Measurements from ENCODE around the gene TNFAIP1.

Gene TNFAIP1

DNA sequence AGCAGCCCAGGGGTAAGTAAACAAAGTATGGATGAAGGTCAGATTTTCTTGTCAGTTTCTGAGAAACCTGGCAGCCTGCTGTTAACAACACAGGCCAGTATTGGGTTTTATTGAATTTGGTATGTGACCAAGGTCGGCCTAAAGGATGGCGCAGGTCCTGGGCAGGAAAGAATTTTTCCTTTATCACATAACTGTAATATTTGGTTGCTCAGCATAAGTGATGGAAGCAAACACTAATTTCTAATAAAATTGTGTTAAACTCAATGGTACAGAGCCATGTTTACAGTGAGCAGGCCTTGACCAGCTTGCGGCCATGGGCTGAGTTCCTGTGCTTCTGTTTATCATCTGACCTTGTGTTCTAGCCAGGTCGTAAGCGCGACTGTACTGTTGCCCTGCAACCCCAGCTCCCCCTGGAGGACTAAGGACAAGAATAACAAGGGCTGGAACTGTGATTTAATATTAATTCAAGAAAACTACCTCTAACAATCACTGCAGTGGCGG is 11.2 kb downstream of the TNFAIP1 start:
- DNase-seq = no peak

DNA sequence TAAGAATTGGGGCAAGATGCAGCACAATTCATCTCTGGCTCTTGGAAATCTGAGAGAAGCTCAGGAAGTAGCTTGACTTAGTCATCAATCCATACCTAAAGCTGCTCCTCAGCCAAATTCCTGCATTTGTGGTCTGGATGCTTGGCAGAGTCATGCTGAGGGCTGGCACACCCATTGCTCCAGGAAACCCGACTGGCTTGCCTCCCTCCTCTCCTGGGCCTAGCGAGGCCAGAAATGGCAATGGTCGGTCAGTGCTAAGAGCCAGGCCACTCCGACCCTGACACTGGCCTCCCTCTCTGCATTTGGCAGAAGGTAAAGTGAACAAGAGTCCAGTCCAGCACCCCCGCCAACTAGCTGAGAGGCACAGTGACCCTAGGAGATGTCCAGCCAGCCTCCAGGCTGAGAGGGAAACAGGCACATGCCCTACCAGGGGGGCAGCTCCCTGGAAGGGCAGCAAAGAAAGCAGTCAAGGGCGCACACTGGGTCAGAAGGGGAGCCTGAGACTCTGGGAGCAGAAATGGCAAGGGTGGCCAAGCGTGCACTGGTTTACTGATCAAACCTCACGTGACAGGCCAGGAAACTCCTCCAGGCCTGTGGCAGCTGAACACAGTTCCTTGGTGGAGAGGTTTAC is 11.8 kb downstream of the TNFAIP1 start:
- DNase-seq = peak; percentile 51

DNA sequence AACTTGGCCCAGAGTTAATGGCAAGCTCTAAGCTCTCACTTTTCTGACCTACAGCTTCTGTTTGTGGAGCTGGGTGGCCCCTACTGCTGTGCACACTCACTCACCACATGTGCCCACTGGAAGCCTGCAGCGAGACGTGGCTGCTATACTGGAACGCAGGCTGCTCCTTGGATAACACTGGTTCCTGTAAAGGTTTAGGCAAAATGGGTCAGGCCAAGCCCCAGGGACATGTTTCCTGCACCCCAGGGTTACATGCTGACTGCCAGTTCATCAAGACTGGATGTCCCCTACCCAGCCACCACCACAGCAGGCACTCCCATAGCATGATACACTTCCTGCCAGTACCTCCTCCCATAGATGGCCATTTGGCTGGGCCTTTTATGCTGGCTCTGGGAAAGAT is 13.4 kb downstream of the TNFAIP1 start:
- no peak for DNase-seq

DNA sequence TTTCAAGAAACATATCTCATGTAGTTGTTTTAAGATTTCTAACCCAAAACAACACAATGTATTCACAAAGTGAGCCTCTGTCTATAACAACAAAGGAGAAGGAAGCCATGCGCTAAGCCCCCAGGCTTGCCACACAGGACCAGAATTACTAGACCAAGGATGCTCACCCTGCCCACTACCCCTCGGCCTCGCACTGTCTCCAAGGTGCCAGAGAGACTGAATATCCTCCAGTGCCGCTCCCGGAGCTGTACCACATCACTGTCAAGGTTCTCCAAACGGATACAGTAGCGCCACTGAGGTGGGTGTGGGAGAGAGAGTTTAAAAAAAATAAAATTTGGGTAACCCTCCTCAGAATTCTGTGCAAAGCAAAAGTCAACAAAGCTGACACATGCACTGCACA is 14.7 kb downstream of the TNFAIP1 start:
- no peak for DNase-seq

DNA sequence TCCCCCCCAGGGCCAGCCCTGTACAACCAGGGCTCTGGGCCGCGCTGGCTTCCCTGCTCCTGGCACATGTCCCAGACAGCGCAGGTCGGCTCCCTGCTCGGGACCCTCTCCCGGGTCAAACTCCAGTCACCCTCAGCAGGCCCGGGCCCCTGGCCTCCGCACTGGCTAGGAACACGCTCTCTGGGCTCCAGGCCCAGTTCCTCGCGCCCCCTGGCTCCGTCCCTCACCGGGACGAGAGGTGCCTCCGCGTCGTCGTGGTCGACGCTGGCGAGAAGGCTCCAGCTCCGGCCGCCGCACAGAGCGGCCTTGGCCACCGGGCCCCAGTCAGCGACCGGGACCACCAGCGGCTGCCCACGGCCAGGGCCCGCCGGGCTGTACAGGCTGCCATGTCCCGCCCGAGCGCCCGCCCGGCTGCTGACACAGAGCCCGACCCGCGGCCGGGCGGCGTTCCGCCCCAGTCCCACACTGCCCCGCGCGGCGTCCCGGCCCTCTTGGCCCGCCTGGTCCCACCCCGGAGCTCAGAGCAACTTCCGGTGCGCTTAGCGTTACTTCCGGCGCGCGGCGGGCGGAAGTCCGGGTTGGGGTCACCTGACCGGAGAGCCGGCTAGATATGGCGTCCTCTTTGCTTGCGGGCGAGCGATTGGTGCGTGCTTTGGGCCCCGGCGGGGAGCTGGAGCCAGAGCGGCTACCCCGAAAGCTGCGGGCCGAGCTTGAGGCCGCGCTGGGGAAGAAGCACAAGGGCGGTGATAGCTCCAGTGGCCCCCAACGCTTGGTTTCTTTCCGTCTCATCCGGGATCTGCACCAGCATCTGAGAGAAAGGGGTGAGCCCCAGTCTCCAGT is 21.7 kb downstream of the TNFAIP1 start, which contains the start of gene POLDIP2:
POLDIP2 (minus strand) TSS at position 467 of the 840 bp plus-strand sequence; CDS start at position 388, 79 bp downstream.
- DNase-seq = peak; percentile 92

DNA sequence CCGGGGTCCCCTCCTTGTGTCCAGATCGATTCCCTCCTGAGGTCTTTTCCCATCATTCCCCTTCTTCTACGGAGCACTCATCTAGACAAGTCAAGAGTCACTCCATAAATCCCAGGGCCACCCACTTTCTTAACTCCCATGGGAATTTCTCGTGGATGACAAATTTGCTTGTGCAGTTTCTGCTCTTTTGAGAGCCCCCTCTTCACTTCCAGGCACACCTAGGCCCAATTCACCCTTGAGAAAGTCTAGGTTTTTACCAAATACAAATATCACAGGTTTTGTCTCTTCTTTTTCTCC is 22.3 kb downstream of the TNFAIP1 start:
- no peak for DNase-seq

DNA sequence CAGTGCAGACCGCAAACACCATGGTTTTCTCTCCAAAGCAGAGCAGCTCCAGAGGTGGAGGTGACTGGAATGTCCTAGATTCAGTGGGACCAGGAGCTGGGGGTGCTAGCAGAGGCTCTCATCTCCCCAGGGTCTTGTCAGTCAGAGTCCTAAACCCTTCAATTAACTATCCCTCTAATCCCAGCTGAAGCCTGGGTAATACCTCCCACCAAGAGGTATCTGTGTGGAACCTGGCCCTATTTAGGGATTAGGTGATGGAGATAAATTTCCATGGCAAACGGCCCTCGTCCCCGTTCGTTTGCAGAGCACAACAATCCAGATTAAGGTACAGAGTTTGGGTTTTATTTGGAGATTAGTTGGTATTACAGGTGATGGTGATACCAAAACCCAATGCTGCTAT is 27.6 kb downstream of the TNFAIP1 start:
- no peak for DNase-seq

DNA sequence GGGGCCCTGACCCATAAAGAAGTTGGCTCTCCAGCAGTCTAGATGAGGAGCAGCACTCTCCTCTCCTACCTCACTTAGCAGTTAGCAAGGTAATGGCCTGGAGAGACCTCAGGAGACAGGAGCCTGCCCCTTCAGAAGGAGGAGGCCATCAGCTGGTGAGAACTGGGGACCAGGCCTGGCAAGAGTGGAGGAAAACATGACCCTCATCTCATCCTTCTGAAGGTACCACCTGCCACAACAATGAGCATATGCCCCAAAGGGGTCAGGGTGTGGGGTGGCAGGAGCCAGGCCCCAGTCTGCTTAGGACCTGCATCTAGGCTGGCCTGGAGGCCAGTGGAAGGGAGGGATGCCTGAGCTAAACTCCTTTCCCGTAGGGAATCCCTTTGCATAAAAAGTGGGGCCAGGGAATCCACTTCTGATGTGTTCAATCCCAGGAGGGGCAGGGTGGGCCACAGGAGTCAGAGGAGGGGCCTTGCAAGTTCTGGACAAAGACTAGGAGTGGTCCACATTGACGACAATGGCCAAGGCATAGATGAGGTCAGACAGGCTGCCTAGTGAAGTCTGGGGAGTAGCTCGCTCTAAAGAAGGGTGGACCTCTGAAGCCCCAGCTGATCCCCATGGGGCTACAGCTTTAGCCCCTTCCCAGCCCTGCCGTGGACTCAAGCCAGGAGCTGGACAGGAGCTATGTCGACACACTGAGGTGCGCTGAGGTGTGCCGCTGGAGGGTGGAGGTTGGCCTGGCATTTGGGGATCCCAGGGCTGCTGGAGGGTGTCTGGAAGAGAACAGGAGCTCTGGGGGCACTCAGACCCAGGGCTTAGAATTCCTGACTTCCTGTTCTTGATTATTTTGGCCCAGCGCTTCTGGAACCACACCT is 28.5 kb downstream of the TNFAIP1 start:
- no peak for DNase-seq

DNA sequence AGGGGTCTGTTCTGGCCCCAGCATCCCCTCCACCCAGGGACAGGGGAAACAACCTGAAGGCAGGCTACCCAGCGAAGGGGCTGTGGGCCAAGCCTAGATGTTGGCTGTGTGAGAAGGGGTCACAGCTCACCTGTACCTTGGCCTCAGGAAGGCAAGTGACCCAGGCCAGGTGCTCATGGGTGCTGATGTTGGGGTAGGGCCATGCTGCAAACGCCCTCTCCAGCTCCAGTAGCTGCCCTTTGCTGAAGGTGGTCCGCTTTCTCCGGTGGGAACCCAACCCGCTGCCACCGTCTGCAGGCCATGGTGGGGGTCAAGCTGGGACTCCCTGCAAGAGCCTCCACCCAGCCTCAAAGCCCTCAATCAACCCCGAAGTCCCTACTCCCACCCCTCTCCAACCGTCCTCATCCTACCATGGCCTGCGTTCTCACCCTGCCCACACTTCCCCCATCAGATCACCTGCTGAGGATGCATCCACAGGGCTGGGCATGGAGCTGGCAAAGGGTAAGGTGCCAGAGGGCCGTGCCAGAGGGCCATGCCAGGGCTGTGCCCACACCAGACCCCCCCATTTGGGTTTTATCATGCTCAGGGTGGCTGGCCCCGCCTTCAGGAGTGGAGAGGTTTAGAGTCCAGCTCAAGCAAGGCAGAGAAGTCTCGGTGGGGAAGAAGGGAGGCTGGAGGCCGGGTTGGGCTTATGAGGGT is 29.3 kb downstream of the TNFAIP1 start, which contains the start of gene SEBOX:
SEBOX (minus strand) TSS at position 535 of the 699 bp plus-strand sequence; CDS start at position 487, 48 bp downstream.
- no peak for DNase-seq

DNA sequence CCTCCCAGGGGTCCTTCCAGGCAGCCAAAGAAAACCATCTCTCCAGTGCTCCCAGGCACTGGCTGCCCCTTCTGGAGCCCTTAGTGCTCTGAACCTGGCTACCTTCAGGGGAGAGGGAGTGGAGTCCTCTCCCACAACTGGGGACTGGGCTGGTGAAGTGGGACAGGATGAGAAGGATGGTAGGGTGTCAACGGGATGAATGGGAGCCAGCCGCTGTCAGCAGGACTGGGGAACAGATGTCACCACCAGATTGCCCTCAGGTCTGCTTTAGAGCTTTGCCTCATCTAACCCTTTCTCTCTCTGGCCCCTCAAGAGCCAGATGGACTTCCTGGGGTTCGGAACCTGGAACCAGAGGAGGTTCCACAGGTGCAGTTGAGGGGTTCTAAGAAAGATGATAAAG is 29.9 kb downstream of the TNFAIP1 start:
- no peak for DNase-seq

DNA sequence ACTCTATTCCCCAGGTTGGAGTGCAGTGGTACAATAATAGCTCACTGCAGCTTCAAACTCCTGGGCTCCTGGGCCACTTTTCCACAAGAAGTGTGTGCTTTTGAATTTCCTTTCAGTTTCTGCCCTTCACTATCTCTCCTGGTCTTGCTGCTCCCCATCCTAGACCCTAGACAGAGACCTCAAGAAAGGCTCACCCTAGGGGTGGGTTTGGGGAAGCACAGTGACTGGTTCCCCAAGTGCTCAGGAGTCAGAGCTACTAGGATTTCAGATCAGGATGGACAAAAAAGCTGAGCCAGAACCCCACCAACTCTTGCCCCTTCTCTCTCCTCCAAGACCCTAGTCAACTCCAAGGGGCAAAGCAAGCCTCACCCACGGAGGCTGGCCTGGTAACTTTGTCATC is 31.0 kb downstream of the TNFAIP1 start:
- no peak for DNase-seq

DNA sequence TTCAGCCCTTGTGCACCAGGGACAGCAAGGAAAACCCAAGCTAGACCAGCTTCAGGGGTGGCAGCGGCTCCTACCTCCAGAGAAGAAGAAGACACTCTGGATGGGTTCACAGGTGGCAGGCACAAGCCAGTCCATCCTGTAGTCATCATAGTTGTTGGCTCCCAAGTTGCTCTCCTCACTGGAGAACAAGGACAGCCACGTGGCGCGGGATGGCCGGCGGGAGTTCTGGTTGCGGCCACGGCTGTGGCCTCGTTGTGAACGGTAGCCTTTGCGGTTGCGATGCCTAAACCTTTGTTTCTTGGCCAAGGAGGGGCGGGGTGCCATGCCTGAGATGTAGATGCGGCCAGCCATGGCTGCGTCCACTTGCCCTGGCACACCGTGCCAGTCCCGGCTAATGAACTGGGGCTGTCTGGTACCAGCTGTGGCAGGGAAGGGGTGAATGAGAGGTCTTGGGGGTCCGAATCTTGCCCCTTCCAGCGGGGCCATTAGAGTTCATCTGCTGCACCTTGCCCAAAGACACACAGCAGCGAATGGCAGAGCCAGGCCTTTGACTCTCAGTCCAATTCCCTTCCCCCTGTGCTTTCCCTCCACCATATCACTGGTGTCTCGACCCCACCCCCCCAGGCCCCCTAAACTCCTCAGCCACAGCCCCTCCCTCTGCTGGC is 32.2 kb downstream of the TNFAIP1 start:
- no peak for DNase-seq

DNA sequence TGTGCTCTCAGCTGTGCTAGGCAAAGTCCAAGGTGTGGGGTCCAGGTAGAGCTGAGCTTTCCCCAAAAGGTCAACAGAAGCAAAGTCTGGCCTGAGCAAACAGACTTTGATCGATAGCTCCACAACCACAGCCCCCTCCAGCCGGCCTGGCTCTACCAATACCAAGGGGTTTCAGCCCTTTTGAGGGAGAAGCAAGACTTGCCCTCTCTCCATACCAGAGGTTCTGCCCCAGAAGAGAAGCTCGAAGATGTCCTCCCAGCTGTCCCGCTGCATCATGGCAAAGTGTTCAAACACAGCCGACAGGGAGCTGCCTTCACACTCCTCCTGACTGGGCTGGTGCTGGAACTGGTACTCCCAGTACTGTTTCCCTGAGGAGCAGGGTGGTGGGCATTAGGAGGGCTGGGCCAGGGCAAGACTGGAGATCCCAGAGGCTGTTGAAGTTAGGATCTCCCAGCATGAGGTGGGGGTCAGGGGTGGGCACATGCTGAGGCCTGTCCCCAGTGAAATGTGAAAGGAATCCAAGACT is 32.8 kb downstream of the TNFAIP1 start:
- DNase-seq = no peak

DNA sequence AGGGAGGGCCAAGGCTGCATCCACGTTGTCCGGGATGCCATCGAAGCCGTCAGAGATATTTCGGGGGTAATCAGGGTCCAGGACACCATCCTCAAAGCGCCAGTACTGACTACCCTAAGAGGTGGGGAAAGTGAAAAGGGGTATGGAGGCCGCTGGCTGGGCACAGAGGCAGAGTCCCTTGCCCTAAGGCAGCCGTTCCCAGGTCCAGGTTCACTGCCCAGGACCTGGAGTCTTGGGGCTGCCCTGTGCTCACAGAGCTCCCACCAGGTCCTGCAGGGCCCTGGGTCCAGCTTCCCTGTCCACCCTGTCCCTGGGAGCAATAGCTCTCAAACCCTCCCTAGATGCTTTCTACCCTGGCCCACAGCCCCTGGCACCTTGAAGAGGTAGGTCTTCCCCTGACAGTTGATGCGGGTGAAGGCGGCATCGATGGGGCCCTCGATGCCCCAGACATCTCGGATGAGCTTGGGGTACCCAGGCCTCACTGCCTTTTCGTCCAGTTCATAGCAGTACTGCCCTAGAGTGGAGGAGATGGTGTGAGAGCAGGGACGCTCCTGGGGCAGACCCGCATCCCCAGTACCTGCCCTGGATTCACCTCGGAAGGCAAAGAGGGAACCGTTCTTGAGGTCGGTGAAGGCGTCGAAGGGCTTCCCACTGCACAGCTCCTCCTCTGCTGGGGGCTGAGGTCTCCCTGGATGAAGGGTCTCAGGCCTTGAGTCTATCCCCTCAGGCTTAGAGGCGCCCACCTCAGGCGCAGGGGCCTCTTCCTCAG is 33.5 kb downstream of the TNFAIP1 start:
- DNase-seq = no peak

DNA sequence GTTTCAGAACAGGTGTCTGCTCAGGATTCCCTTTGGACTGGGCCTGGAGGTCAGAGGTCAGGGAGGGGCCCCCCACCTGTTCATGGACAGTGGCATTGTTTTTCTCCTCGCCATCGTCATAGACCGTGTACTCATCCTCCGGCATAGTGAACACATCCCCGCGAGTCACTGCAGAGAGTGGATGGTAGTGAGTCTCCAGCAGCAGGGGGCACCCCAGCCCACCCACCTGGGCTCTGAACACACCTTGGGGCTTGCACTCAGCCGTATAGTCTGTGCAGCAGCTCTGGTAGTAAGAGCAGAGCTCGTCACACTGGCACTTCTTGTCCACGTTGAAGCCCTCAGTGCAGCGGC is 34.1 kb downstream of the TNFAIP1 start:
- DNase-seq = no peak

DNA sequence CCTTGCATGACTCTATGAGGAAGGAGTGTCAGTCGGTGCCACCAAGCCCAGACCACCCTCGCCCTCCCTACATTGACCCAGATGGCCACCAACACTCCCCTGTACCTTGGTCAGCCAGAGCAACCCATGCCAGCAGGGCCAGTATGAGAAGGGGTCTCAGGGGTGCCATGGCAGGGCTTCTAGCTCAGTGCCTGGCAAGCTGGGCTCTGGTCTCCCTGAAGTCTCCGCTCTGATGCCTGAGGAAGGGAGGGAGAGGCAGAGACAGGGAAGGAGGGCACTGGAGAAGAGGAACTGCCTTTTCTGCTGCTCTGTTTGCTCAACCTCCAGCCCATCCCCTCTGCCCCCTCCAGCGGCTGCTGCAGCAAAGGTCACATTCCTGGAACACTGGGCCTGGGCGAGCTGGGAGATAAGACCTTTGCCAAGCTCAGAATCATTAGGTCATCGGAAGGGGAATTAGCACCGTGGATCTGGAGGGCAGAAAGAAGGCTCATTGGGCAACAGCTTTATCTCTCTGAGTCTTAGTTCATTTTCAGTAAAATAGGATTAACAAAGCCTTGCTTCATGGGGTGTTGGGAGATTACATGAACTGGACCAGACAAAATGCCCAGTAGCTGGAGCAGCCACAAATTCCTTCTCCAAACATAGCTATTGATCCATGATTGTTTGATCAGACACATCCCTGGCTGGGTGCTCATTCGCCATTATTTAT is 34.6 kb downstream of the TNFAIP1 start, which contains the start of gene VTN:
VTN (minus strand) TSS at position 273 of the 709 bp plus-strand sequence; CDS start at position 169, 104 bp downstream.
- DNase-seq = peak; percentile 39

DNA sequence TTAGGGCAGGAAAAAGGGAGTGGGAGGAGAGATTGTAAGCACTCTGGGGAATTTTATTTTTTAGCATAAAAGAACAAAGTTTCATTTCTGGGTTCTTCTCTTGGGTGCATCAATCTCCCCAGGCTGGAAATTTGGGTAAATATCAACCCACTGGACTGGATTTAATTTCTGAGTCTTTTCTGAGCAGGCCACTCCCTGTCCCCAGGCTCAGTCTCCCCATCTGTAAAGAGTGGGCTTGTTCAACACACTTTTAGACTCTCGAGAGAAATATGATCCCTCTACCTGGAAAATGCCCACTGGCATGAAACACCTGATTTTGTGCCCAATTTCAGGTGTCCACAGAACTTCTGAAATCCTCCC is 35.2 kb downstream of the TNFAIP1 start:
- DNase-seq = no peak

DNA sequence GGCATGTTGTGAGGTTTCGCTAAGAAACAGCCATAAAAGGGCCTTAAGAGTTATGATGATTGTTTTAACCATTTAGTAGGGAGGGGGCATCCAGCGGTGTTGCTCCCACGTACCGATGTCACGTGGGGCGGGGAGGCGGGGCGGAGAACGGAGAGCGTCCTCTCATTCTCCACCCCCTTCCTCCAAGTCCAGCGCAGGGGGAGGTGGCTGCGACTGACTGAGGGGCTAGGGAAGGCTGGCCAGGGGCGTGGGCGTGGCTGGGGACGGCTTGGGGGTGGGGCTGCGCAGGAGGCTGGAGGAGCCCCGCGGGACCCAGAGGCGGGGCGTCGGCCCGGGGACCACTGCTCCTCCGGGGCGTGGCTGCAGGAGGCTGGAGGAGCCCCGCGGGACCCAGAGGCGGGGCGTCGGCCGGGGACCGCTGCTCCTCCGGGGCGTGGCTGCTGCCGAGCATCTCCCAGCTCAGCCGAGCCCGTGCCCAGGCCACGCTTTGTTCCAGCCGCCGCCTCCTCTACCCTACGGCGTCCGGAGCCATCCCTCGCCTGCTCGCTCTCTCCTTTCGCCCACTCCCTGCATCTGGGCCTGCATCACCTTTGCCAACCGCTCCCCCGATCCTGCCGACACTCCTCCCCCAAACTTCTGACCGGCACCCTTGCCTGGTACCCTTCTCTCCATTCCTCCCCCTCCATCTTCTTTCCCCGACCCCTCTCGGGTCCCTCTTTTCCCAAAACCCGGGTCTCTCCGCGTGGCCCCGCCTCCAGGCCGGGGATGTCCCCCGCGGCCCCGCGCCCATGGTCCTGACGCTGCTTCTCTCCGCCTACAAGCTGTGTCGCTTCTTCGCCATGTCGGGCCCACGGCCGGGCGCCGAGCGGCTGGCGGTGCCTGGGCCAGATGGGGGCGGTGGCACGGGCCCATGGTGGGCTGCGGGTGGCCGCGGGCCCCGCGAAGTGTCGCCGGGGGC is 36.0 kb downstream of the TNFAIP1 start, which contains the start of gene SARM1:
SARM1 (plus strand) TSS at position 450 of the 958 bp plus-strand sequence; CDS start at position 789, 339 bp downstream.
- peak; percentile 86 for DNase-seq
